Measurements from ENCODE around the gene PLXNA4. TPM values are rescaled to one million over a fixed set of nuclear protein-coding genes. Genes with fewer than 3 reads are reported as not detected.

Gene PLXNA4
- total and polyA plus RNA-seq, 8 donors: 0.19 to 1.6 (median 0.47) TPM

DNA sequence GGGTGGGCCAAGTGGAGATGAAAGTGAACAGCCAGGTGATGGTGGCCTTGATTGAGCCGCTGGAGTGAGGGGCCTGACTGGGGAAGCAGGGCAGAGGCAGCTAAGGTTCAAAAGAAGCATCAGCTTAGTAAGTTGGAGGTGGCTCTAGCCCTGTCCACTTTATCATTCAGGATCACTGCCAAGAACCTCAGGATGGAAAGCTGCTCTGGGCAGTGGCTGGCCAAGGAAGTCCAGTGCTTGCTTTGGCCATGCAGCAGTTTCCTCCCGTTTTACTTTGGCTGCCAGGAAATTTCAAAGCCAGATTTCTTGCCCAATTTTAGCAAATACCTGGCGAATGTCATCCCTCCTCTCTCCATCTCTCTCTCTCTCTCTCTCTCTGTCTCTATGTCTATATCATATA, 384.9 kb downstream of the PLXNA4 start:
- TF ChIP-seq, protein P1, sequence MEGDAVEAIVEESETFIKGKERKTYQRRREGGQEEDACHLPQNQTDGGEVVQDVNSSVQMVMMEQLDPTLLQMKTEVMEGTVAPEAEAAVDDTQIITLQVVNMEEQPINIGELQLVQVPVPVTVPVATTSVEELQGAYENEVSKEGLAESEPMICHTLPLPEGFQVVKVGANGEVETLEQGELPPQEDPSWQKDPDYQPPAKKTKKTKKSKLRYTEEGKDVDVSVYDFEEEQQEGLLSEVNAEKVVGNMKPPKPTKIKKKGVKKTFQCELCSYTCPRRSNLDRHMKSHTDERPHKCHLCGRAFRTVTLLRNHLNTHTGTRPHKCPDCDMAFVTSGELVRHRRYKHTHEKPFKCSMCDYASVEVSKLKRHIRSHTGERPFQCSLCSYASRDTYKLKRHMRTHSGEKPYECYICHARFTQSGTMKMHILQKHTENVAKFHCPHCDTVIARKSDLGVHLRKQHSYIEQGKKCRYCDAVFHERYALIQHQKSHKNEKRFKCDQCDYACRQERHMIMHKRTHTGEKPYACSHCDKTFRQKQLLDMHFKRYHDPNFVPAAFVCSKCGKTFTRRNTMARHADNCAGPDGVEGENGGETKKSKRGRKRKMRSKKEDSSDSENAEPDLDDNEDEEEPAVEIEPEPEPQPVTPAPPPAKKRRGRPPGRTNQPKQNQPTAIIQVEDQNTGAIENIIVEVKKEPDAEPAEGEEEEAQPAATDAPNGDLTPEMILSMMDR (IDR thresholded peaks at IDR 0.05): no peak
- Histone ChIP-seq H3K9me3 (peaks cover 0 to 4% (median 0%) of the 10 kb centered on the region in 4 donors), H3K36me3 (no peaks in the 10 kb centered on the region), H3K4me1 (no peaks in the 10 kb centered on the region), H3K27ac (no peak overlapping the region), H3K27me3 (no peaks in the 10 kb centered on the region), H3K4me3 (no peak overlapping the region)
- intact Hi-C loops (cut with DNase I): no loop called here
- ATAC-seq: no peak
- DNase-seq: no peak
- no peak for FAIRE-seq
- WGBS, 2 donors: 54 to 62% methylated on average over 3 of the region's 3 CpGs

DNA sequence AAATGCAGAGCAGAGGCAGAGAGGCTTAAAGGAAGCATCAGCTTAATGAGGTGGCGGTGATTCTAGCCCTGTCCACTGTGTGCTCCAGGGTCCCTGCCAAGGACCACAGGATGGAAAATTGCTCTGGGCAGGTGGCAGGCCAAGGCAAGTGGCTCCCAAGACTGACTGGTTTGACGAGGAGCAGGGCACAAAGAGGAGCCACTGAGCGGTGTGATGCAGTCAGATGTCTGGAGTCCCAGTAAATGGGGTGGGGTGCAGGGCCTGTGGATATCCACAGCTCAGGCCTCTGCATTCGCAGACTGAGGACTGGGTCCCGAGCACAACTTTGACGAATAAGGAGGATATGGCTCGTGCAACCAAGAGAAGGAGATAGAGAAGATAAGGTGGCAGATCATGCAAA, 385.6 kb downstream of the PLXNA4 start:
- WGBS, 2 donors: 88% methylated on average over 7 of the region's 7 CpGs
- H3K27ac ChIP-seq: no peak overlapping the region
- ATAC-seq: no peak
- TF ChIP-seq, protein P1 (IDR thresholded peaks at IDR 0.05): no peak
- no peaks in the 10 kb centered on the region for H3K36me3 ChIP-seq
- H3K4me3 ChIP-seq: no peak overlapping the region
- no peak for FAIRE-seq
- peaks cover 0 to 4% (median 0%) of the 10 kb centered on the region in 4 donors for H3K9me3 ChIP-seq
- DNase-seq: no peak
- H3K27me3 ChIP-seq: no peaks in the 10 kb centered on the region
- H3K4me1 ChIP-seq: no peaks in the 10 kb centered on the region
- intact Hi-C loops (cut with DNase I): no loop called here

DNA sequence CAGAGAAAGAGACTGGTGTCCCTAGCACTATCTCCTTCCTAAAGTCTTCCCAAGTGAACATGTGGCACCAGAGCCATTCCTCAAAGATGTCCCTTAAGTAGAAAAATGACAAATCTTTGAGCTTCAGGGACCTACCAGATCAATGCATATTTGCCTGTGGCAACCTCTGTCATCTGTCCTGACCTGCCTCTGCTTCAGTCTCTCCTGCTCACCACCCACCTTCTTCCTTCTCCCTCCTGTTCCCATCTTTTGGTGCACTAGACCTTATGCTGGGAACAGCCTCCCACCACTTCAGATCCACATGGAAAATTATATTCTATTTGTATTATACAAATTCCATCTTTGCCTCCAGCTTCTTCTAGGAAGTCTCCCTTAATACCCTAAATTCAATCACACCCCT, 386.4 kb downstream of the PLXNA4 start:
- no peaks in the 10 kb centered on the region for H3K36me3 ChIP-seq
- peaks cover 0 to 4% (median 0%) of the 10 kb centered on the region in 4 donors for H3K9me3 ChIP-seq
- FAIRE-seq: no peak
- intact Hi-C loops (cut with DNase I): no loop called here
- no peak for DNase-seq
- no peaks in the 10 kb centered on the region for H3K27me3 ChIP-seq
- no peak overlapping the region for H3K4me3 ChIP-seq
- no peaks in the 10 kb centered on the region for H3K4me1 ChIP-seq
- TF ChIP-seq, protein P1 (IDR thresholded peaks at IDR 0.05): no peak
- H3K27ac ChIP-seq: no peak overlapping the region
- no peak for ATAC-seq

DNA sequence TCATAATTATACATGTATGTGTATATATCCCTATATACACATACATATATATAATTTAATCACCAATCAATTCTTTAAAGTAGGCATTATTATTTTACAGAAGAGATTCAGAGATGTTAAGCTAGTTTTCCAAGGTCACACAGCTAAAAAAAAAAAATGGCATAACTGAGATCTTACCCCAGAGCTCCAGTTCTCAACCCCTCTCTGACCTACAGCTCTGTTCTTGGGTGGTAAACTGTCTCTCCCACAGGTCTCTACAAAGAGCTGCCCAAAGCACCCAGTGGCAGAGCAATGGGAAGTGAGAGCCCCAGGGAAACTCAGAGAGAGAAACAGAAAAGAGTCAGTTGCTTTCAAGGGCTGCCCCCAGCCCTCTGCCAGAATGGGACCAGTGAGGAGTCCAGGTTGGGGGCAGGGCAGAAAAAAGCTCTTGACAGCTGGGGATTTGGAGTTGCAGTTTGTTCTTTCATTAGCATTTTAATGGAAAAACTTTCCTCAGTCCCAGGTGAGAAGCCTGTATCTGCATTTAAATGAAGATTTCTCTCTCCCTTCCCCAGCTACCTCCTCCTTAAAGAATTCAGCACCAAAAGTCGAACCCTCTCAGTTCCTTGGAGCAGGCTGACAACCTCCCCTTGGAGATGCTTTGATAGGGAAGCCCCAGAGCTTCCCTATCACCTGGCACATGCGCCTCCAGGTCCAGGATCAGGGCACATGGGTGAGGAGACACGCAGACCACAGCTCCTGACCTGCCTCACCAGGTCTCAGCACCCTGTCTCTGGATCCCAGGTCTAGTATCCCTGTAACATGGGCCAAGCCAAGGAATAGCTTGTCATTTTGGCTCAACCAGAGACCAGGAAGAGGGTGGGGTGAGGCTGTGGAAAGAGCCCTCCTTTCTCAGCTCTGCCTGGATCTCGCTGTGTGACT, 388.1 kb downstream of the PLXNA4 start:
- 26 to 37% methylated on average over 4 of the region's 4 CpGs for WGBS, 2 donors
- Histone ChIP-seq H3K36me3 (no peaks in the 10 kb centered on the region), H3K9me3 (peaks cover 0 to 4% (median 0%) of the 10 kb centered on the region in 4 donors), H3K27me3 (no peaks in the 10 kb centered on the region), H3K27ac (no peak overlapping the region), H3K4me3 (no peak overlapping the region), H3K4me1 (no peaks in the 10 kb centered on the region)
- intact Hi-C loops (cut with DNase I): no loop called here
- DNase-seq: no peak
- no peak for FAIRE-seq
- TF ChIP-seq, protein P1 (IDR thresholded peaks at IDR 0.05): no peak
- ATAC-seq: no peak

DNA sequence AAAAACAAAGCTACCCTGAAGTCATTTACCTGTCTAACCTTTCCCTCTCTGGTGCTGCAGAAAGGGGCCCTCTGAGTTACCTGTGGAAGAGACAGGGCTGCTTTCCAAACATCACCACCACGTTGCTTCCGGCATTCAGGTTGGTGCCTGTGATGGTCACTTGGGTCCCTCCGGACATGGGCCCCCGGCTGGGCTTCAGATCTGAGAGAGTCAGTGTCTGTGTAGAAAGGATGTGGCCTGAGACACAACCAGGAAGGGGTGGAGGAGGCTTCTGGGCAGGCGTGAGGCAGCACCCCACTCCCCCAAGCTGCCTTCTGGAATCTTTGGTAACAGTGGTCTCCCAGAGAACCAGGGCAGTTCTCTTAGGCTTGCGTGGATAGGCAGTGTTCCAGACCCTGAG, 388.9 kb downstream of the PLXNA4 start:
- Histone ChIP-seq H3K27ac (no peak overlapping the region), H3K36me3 (no peaks in the 10 kb centered on the region), H3K9me3 (peaks cover 0 to 4% (median 0%) of the 10 kb centered on the region in 4 donors), H3K4me3 (no peak overlapping the region), H3K27me3 (no peaks in the 10 kb centered on the region), H3K4me1 (no peaks in the 10 kb centered on the region)
- 86 to 87% methylated on average over 6 of the region's 6 CpGs for WGBS, 2 donors
- no peak for ATAC-seq
- no peak for FAIRE-seq
- TF ChIP-seq, protein P1 (IDR thresholded peaks at IDR 0.05): no peak
- no peak for DNase-seq
- intact Hi-C loops (cut with DNase I): no loop called here

All from pancreas (tissue), 10 donors.